ENCODE results near the gene ITGAX. TPM values are rescaled to one million over a fixed set of nuclear protein-coding genes. Genes with fewer than 3 reads are reported as not detected.

ITGAX gene
- total and polyA plus RNA-seq, 2 of the 8 experiments (the other 6 are each of a cell fraction or from before 2014, with no cell fraction given) = 0.30 TPM; not detected in 1

DNA sequence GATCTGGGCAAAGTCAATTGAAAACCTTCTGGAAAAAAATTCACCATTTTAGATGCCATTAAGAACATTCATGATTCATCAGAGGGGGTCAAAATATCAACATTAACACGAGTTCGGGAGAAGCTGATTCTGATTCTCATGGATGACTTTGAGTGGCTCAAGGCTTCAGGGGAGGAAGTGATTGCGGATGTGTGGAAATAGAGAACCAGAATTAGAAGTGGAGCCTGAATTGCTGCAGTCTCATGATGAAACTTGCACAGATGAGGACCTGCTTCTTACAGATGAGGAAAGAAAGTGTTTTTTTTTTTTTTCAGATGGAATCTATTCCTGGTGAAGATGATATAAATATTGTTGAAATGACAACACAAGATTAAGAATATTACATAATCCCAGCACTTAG lies 12.9 kb downstream of the ITGAX start:
- Histone ChIP-seq H2BK20ac (ENCODE audit: low read length) (no peak overlapping the region), H4K8ac (ENCODE audit: extremely low read depth, insufficient read depth, low read length) (no peak overlapping the region), H2BK120ac (replicated peaks; ENCODE audit: low read depth, low read length) (no peak overlapping the region), H3K4ac (replicated peaks; ENCODE audit: insufficient read length, low read depth, low read length) (no peak overlapping the region), H3K4me1 (replicated peaks in 1 of 4; ENCODE audit: control insufficient read depth in 3 of 4, insufficient read depth in 4 of 4, low read length in 3 of 4) (no peaks in the 10 kb centered on the region), H3K79me2 (ENCODE audit: control insufficient read depth in 1 of 2, insufficient read depth in 2 of 2, low read length in 2 of 2) (no peaks in the 10 kb centered on the region), H3K9ac (replicated peaks in 1 of 4; ENCODE audit: extremely low read depth in 1 of 4, low read depth in 3 of 4, low read length in 3 of 4) (no peak overlapping the region), H3K79me1 (ENCODE audit: low read depth, low read length) (no peaks in the 10 kb centered on the region), H2BK5ac (ENCODE audit: low read depth, low read length) (no peak overlapping the region), H2AK5ac (ENCODE audit: low read depth, low read length) (no peak overlapping the region), H3K4me2 (ENCODE audit: insufficient read depth in 1 of 2, low read depth in 2 of 2, low read length in 2 of 2) (no peak overlapping the region), H2BK12ac (ENCODE audit: low read depth, low read length) (no peak overlapping the region), H3K27ac (ENCODE audit: low read depth, low read length) (no peak overlapping the region), H4K20me1 (replicated peaks in 1 of 2; ENCODE audit: control insufficient read depth in 1 of 2, insufficient read depth in 2 of 2, low read length in 2 of 2) (no peaks in the 10 kb centered on the region), H3K36me3 (ENCODE audit: control insufficient read depth in 2 of 4, insufficient read depth in 4 of 4, low read length in 3 of 4) (no peaks in the 10 kb centered on the region), H4K5ac (ENCODE audit: insufficient read length, low read depth, low read length) (no peak overlapping the region), H2BK15ac (ENCODE audit: low read length) (no peak overlapping the region), H3K27me3 (replicated peaks in 1 of 4; ENCODE audit: control insufficient read depth in 3 of 4, extremely low read depth in 1 of 4, insufficient read depth in 3 of 4, low read length in 3 of 4) (no peaks in the 10 kb centered on the region; a peak in 1 of 7 replicates), H3K56ac (replicated peaks; ENCODE audit: insufficient read length, low read depth, low read length) (no peak overlapping the region), H3K23ac (ENCODE audit: insufficient read length) (no peak overlapping the region), H3K9me3 (ENCODE audit: insufficient read depth in 2 of 2, low read depth in 1 of 2, low read length in 1 of 2) (no peaks in the 10 kb centered on the region), H3K14ac (ENCODE audit: insufficient read length) (no peak overlapping the region), H4K91ac (replicated peaks; ENCODE audit: insufficient read length, low read length) (no peak overlapping the region), H3K23me2 (ENCODE audit: low read depth, low read length) (no peaks in the 10 kb centered on the region), H3K18ac (ENCODE audit: extremely low read depth, low read length) (no peak overlapping the region), H2AFZ (ENCODE audit: low read length) (no peak overlapping the region), H3K4me3 (ENCODE audit: extremely low read depth in 1 of 4, insufficient read depth in 2 of 4, low read depth in 3 of 4, low read length in 4 of 4) (no peak overlapping the region)
- DNase-seq (ENCODE audit: low read depth in 1 of 2, low spot score in 2 of 2) = no peak
- no peak for FAIRE-seq
- 97% methylated on average over 3 of the region's 3 CpGs; no CpG with 5 or more reads in 1 of the 2 experiments for WGBS, 2 experiments (ENCODE audit: extremely low coverage in 1 of 2, insufficient coverage in 1 of 2, insufficient read length in 1 of 2, insufficient replicate concordance in 2 of 2, low coverage in 1 of 2, low lambda C conversion rate in 2 of 2, missing lambda C conversion rate in 1 of 2)
- TF ChIP-seq GABPA (IDR thresholded peaks at IDR 0.05; ENCODE audit: borderline replicate concordance, insufficient read depth, low read length) = no peak
- ChIA-PET CTCF (ENCODE audit: partially characterized antibody) (interaction anchor here (0.8 to 2.2 kb wide), 3 partner anchors 11 to 16 kb away, joined by 3 to 6 read pairs (median 4); no protein-coding TSS in a partner anchor), POLR2A (ENCODE audit: partially characterized antibody) (no interaction called here)

Measured in H1 (cell line).